SU-DHL-6 (cell line): ENCODE measurements around the gene MAML3.

Source experiments
- H2AFZ ChIP-seq: fragments of 200-600 bp; sonication (generic); 2 replicates; pipeline ENCODE4 v1.6.1; 2014; ENCODE audit warnings: low read depth, mild to moderate bottlenecking, moderate library complexity, mixed read lengths, antibody characterized with exemption, low read length; ENCODE audit not compliant: severe bottlenecking
- H3F3A ChIP-seq: fragments of 200-600 bp; shearing (Covaris generic); 2 replicates; pipeline ENCODE4 v1.6.0; 2016; ENCODE audit warnings: antibody characterized with exemption, mild to moderate bottlenecking; ENCODE audit not compliant: insufficient read depth
- H3K27ac ChIP-seq: fragments of 200-600 bp; sonication (generic); 2 replicates; pipeline ENCODE4 v1.5.1; 2016; ENCODE audit warnings: low read depth, mild to moderate bottlenecking, low read length, moderate library complexity, mixed read lengths
- H3K27me3 ChIP-seq: fragments of 200-600 bp; sonication (generic), shearing (Covaris generic); 2 replicates; pipeline ENCODE4 v1.6.0; 2014; ENCODE audit warnings: mild to moderate bottlenecking, low read length
- H3K36me3 ChIP-seq: fragments of 200-600 bp; sonication (generic); 2 replicates; pipeline ENCODE4 v1.6.1; 2014; ENCODE audit warnings: mild to moderate bottlenecking, low read length, mixed read lengths
- H3K4me2 ChIP-seq: fragments of 300-600, 200-600 bp; shearing (Covaris generic), sonication (generic); 2 replicates; pipeline ENCODE4 v1.6.0; 2014; ENCODE audit warnings: low read length, low read depth, mild to moderate bottlenecking; ENCODE audit not compliant: poor library complexity, severe bottlenecking
- H3K4me3 ChIP-seq: fragments of 200-600 bp; sonication (generic); 2 replicates; pipeline ENCODE4 v1.5.1; 2014; ENCODE audit warnings: antibody characterized with exemption, low read length, mild to moderate bottlenecking, mixed read lengths; ENCODE audit not compliant: insufficient read depth, poor library complexity, severe bottlenecking
- H3K79me2 ChIP-seq: fragments of 200-600 bp; sonication (generic); 2 replicates; pipeline ENCODE4 v1.6.1; 2014; ENCODE audit warnings: mild to moderate bottlenecking, low read length, moderate library complexity; ENCODE audit not compliant: insufficient read depth
- H3K9ac ChIP-seq: fragments of 200-600 bp; sonication (generic); 2 replicates; pipeline ENCODE4 v1.7.0; 2014; ENCODE audit warnings: mild to moderate bottlenecking, low read length
- H3K9me2 ChIP-seq: fragments of 200-600 bp; sonication (generic); replicated peaks from 2 replicates; pipeline ENCODE4 v1.6.1; 2014; ENCODE audit warnings: low read length; ENCODE audit not compliant: insufficient read depth
- H3K9me3 ChIP-seq: fragments of 200-600 bp; sonication (generic); 2 replicates; pipeline ENCODE4 v1.6.1; 2014; ENCODE audit warnings: low read length, mixed read lengths; ENCODE audit not compliant: insufficient read depth
- H4K20me1 ChIP-seq: fragments of 200-600 bp; sonication (generic); 2 replicates; pipeline ENCODE4 v1.6.1; 2014; ENCODE audit warnings: low read depth, mild to moderate bottlenecking, antibody characterized with exemption, low read length, moderate library complexity, mixed read lengths
- CTCF ChIP-seq: fragments of 200-600 bp; sonication (generic); IDR thresholded peaks from one replicate; pipeline ENCODE4 v1.5.1; 2017; ENCODE audit warnings: antibody characterized with exemption, mild to moderate bottlenecking, low read length, moderate library complexity; ENCODE audit not compliant: insufficient read depth, poor library complexity, severe bottlenecking
- EZH2phosphoT487 ChIP-seq: fragments of 200-600 bp; sonication (generic), shearing (Covaris generic); conservative IDR thresholded peaks from 2 replicates; pipeline ENCODE4 v1.6.1; 2018; ENCODE audit warnings: mild to moderate bottlenecking, antibody characterized with exemption, low read length, moderate library complexity, mixed read lengths

Gene MAML3

DNA sequence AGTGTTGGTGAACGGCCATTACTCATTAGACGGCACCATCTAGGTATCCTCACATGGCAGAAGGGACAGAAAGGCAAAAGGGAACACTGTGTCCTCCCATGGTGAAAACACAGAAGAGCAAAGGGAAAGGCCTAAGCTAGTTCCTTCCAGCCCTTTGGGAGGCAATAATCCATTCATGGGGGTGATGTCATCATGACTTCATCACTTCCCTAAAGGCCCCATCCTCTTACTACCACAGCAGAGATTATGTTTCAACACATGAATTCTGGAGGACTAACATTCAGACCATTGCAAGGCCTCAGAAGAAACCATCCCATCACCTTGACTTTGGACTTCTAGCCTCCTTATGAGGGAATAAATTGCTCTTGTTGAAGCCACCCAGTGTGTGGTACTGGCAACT is 250.1 kb downstream of the MAML3 start:
- H4K20me1 ChIP-seq: no peaks in the 10 kb centered on the region
- no peak overlapping the region for H3K4me2 ChIP-seq
- no peak overlapping the region for H2AFZ ChIP-seq
- TF ChIP-seq CTCF: no peak
- TF ChIP-seq EZH2phosphoT487: no peak
- H3K9ac ChIP-seq: no peak overlapping the region
- no peaks in the 10 kb centered on the region for H3K9me3 ChIP-seq
- no peak overlapping the region for H3K4me3 ChIP-seq
- H3K27me3 ChIP-seq: no peaks in the 10 kb centered on the region
- no peak overlapping the region for H3K27ac ChIP-seq
- no peaks in the 10 kb centered on the region for H3K9me2 ChIP-seq
- no peaks in the 10 kb centered on the region for H3K36me3 ChIP-seq
- H3K79me2 ChIP-seq: no peaks in the 10 kb centered on the region
- no peaks in the 10 kb centered on the region for H3F3A ChIP-seq

GRCh38 chr4:139902321-139903320 is 251.4 kb downstream of the MAML3 start:
- H3K36me3 ChIP-seq: no peaks in the 10 kb centered on the region
- H3K79me2 ChIP-seq: no peaks in the 10 kb centered on the region
- H4K20me1 ChIP-seq: no peaks in the 10 kb centered on the region
- no peaks in the 10 kb centered on the region for H3K27me3 ChIP-seq
- no peaks in the 10 kb centered on the region for H3F3A ChIP-seq
- TF ChIP-seq EZH2phosphoT487 (no peak), CTCF (no peak)
- H2AFZ ChIP-seq: no peak overlapping the region
- no peak overlapping the region for H3K27ac ChIP-seq
- no peak overlapping the region for H3K9ac ChIP-seq
- no peaks in the 10 kb centered on the region for H3K9me3 ChIP-seq
- no peaks in the 10 kb centered on the region for H3K9me2 ChIP-seq
- H3K4me2 ChIP-seq: no peak overlapping the region
- no peak overlapping the region for H3K4me3 ChIP-seq

- no peaks in the 10 kb centered on the region for H3K36me3 ChIP-seq
- H3F3A ChIP-seq: no peaks in the 10 kb centered on the region
- no peak overlapping the region for H3K4me3 ChIP-seq
- H3K9ac ChIP-seq: no peak overlapping the region
- H4K20me1 ChIP-seq: no peaks in the 10 kb centered on the region
- no peaks in the 10 kb centered on the region for H3K9me3 ChIP-seq
- no peak overlapping the region for H2AFZ ChIP-seq
- H3K9me2 ChIP-seq: no peaks in the 10 kb centered on the region
- H3K27me3 ChIP-seq: no peaks in the 10 kb centered on the region
- TF ChIP-seq EZH2phosphoT487: no peak
- TF ChIP-seq CTCF: no peak
- no peaks in the 10 kb centered on the region for H3K79me2 ChIP-seq
- no peak overlapping the region for H3K27ac ChIP-seq
- no peak overlapping the region for H3K4me2 ChIP-seq
These were observed 252.3 kb downstream of the MAML3 start for GRCh38 chr4:139901531-139902320.
